WTC11 (cell line): ENCODE data around the gene C9orf153. TPM values are rescaled to one million over a fixed set of nuclear protein-coding genes. Genes with fewer than 3 reads are reported as not detected.

Experiments
- ATAC-seq: fragments of 200-7000 bp; cut with Tn5 transposase; 2 replicates; pipeline ENCODE4 v1.10.0; 2021; ENCODE audit warnings: mild to moderate bottlenecking, moderate library complexity
- CTCF ChIA-PET: fragments of 300-600 bp; sonication (Branson Sonifier 250); formaldehyde crosslinking; loops from one replicate; lab custom pipeline; 2021; ENCODE audit warnings: antibody characterized with exemption; lab: Charles Lee
- POLR2A ChIA-PET: fragments of 350-600 bp; sonication (Branson Sonifier 250); formaldehyde crosslinking; loops from one replicate; lab custom pipeline; 2021; ENCODE audit warnings: antibody characterized with exemption; lab: Charles Lee
- DNase-seq: peaks from one replicate; pipeline ENCODE4 v3.0.0; 2021; ENCODE audit warnings: low spot score
- H3K27ac Mint-ChIP-seq: 2 replicates; pipeline ENCODE4 v1.8.0; 2021; ENCODE audit warnings: mixed read lengths
- H3K27me3 Mint-ChIP-seq: 2 replicates; pipeline ENCODE4 v1.8.0; 2021; ENCODE audit warnings: low read depth, mild to moderate bottlenecking, moderate library complexity, mixed read lengths
- H3K36me3 Mint-ChIP-seq: 2 replicates; pipeline ENCODE4 v1.8.0; 2021; ENCODE audit warnings: mixed read lengths
- H3K4me1 Mint-ChIP-seq: 2 replicates; pipeline ENCODE4 v1.8.0; 2022; ENCODE audit warnings: mixed read lengths
- H3K4me3 Mint-ChIP-seq: 2 replicates; pipeline ENCODE4 v1.8.0; 2021; ENCODE audit warnings: mild to moderate bottlenecking, moderate library complexity, mixed read lengths
- H3K9me3 Mint-ChIP-seq: 2 replicates; pipeline ENCODE4 v1.8.0; 2021; ENCODE audit warnings: mixed read lengths
- EMX1 ChIP-seq: fragments of 250-450 bp; sonication (Bioruptor Pico); IDR thresholded peaks from 2 replicates; pipeline ENCODE4 v1.8.0; 2021; ENCODE audit warnings: mild to moderate bottlenecking
- GABPB1 ChIP-seq: sonication (generic); formaldehyde crosslinking; IDR thresholded peaks from 2 replicates; pipeline ENCODE4 v1.8.1; 2023; ENCODE audit warnings: mild to moderate bottlenecking, missing genetic modification reagents
- HMGXB4 ChIP-seq: sonication (generic); formaldehyde crosslinking; IDR thresholded peaks from 2 replicates; pipeline ENCODE4 v1.8.1; 2023; ENCODE audit warnings: mild to moderate bottlenecking, moderate library complexity, missing genetic modification reagents
- RELA ChIP-seq: sonication (generic); formaldehyde crosslinking; IDR thresholded peaks from 2 replicates; pipeline ENCODE4 v1.8.1; 2022; ENCODE audit warnings: missing genetic modification reagents, mild to moderate bottlenecking, borderline replicate concordance
- SMAD4 ChIP-seq: sonication (generic); formaldehyde crosslinking; IDR thresholded peaks from 2 replicates; pipeline ENCODE4 v1.8.0; 2022; ENCODE audit warnings: mild to moderate bottlenecking, missing genetic modification reagents
- TCF7 ChIP-seq: sonication (generic); formaldehyde crosslinking; IDR thresholded peaks from 2 replicates; pipeline ENCODE4 v1.8.0; 2022; ENCODE audit warnings: mild to moderate bottlenecking, low read depth, missing genetic modification reagents, moderate library complexity
- TEAD1 ChIP-seq: sonication (generic); formaldehyde crosslinking; IDR thresholded peaks from 2 replicates; pipeline ENCODE4 v1.8.0; 2022; ENCODE audit warnings: mild to moderate bottlenecking, missing genetic modification reagents
- ZBTB43 ChIP-seq: sonication (generic); formaldehyde crosslinking; IDR thresholded peaks from 2 replicates; pipeline ENCODE4 v1.8.1; 2023; ENCODE audit warnings: mild to moderate bottlenecking, missing genetic modification reagents
- ZNF263 ChIP-seq: sonication (generic); formaldehyde crosslinking; IDR thresholded peaks from 2 replicates; pipeline ENCODE4 v1.8.1; 2022; ENCODE audit warnings: low read depth, mild to moderate bottlenecking, moderate library complexity, missing genetic modification reagents
- ZNF317 ChIP-seq: sonication (generic); formaldehyde crosslinking; IDR thresholded peaks from 2 replicates; pipeline ENCODE4 v1.8.1; 2023; ENCODE audit warnings: low read depth, mild to moderate bottlenecking, moderate library complexity, missing genetic modification reagents, borderline replicate concordance
- ZNF416 ChIP-seq: fragments of 250-450 bp; sonication (Bioruptor Pico); IDR thresholded peaks from 2 replicates; pipeline ENCODE4 v1.9.0; 2021; ENCODE audit warnings: mild to moderate bottlenecking, inconsistent platforms
- ZNF423 ChIP-seq: fragments of 250-450 bp; sonication (Bioruptor Pico); IDR thresholded peaks from 2 replicates; pipeline ENCODE4 v2.1.2; 2022; ENCODE audit warnings: mild to moderate bottlenecking, moderate library complexity
- total RNA-seq: library from RNA; stranded (reverse); gene quantifications from 3 replicates; pipeline ENCODE4 v1.2.3, GENCODE V29; 2021
- TF ChIP-seq, protein P1 (sequence below): sonication (generic); formaldehyde crosslinking; IDR thresholded peaks from 2 replicates; pipeline ENCODE4 v1.8.0; 2022; ENCODE audit warnings: missing genetic modification reagents
- TF ChIP-seq, protein P2 (sequence below): sonication (generic); formaldehyde crosslinking; IDR thresholded peaks from 2 replicates; pipeline ENCODE4 v1.8.1; 2022; ENCODE audit warnings: mild to moderate bottlenecking, moderate library complexity, missing genetic modification reagents
- TF ChIP-seq, protein P3 (sequence below): sonication (generic); formaldehyde crosslinking; IDR thresholded peaks from 2 replicates; pipeline ENCODE4 v1.8.1; 2023; ENCODE audit warnings: mild to moderate bottlenecking, missing genetic modification reagents, moderate library complexity
- TF ChIP-seq, protein P4 (sequence below): sonication (generic); formaldehyde crosslinking; IDR thresholded peaks from 2 replicates; pipeline ENCODE4 v1.8.1; 2022; ENCODE audit warnings: low read depth, missing genetic modification reagents, borderline replicate concordance

The C9orf153 gene
- total RNA-seq, 1 experiment from 2014 or later = not detected

DNA sequence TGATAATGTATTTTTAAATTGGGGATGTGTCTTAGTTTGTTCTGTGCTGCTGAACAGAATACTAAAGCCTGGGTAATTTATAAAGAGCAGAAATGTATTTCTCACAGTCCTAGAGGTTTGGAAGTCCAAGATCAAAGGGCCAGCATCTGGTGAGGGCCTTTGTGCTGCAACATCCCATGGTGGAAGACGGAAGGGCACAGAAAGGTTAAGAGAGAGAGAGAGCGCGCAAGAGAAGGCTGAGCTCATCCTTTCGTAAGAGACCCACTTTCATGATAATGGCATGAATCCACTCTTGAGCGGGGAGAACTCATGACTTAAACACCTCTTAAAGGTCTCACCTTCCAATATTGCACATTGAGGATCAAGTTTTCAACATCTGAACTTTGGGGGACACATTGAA lies 81.0 kb downstream of the C9orf153 start:
- ATAC-seq = no peak
- Mint-ChIP-seq H3K36me3 (no peaks in the 10 kb centered on the region), H3K9me3 (no peaks in the 10 kb centered on the region), H3K27me3 (no peaks in the 10 kb centered on the region), H3K4me3 (no peak overlapping the region), H3K27ac (no peak overlapping the region), H3K4me1 (peaks cover 48% of the 10 kb centered on the region)
- CTCF ChIA-PET = no interaction called here
- DNase-seq = no peak
- POLR2A ChIA-PET = no interaction called here
- no peak for TF ChIP-seq ZBTB43 (CRISPR knock-in tag)
- TF ChIP-seq, protein P1, sequence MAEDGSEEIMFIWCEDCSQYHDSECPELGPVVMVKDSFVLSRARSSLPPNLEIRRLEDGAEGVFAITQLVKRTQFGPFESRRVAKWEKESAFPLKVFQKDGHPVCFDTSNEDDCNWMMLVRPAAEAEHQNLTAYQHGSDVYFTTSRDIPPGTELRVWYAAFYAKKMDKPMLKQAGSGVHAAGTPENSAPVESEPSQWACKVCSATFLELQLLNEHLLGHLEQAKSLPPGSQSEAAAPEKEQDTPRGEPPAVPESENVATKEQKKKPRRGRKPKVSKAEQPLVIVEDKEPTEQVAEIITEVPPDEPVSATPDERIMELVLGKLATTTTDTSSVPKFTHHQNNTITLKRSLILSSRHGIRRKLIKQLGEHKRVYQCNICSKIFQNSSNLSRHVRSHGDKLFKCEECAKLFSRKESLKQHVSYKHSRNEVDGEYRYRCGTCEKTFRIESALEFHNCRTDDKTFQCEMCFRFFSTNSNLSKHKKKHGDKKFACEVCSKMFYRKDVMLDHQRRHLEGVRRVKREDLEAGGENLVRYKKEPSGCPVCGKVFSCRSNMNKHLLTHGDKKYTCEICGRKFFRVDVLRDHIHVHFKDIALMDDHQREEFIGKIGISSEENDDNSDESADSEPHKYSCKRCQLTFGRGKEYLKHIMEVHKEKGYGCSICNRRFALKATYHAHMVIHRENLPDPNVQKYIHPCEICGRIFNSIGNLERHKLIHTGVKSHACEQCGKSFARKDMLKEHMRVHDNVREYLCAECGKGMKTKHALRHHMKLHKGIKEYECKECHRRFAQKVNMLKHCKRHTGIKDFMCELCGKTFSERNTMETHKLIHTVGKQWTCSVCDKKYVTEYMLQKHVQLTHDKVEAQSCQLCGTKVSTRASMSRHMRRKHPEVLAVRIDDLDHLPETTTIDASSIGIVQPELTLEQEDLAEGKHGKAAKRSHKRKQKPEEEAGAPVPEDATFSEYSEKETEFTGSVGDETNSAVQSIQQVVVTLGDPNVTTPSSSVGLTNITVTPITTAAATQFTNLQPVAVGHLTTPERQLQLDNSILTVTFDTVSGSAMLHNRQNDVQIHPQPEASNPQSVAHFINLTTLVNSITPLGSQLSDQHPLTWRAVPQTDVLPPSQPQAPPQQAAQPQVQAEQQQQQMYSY = no peak
- TF ChIP-seq HMGXB4 (CRISPR knock-in tag) = no peak
- no peak for TF ChIP-seq EMX1 (CRISPR knock-in tag)
- TF ChIP-seq SMAD4 (CRISPR knock-in tag) = no peak
- TF ChIP-seq TCF7 (CRISPR knock-in tag) = no peak
- no peak for TF ChIP-seq ZNF263
- TF ChIP-seq, protein P2, sequence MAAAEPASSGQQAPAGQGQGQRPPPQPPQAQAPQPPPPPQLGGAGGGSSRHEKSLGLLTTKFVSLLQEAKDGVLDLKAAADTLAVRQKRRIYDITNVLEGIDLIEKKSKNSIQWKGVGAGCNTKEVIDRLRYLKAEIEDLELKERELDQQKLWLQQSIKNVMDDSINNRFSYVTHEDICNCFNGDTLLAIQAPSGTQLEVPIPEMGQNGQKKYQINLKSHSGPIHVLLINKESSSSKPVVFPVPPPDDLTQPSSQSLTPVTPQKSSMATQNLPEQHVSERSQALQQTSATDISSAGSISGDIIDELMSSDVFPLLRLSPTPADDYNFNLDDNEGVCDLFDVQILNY (CRISPR knock-in tag) = no peak
- TF ChIP-seq, protein P3, sequence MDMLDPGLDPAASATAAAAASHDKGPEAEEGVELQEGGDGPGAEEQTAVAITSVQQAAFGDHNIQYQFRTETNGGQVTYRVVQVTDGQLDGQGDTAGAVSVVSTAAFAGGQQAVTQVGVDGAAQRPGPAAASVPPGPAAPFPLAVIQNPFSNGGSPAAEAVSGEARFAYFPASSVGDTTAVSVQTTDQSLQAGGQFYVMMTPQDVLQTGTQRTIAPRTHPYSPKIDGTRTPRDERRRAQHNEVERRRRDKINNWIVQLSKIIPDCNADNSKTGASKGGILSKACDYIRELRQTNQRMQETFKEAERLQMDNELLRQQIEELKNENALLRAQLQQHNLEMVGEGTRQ (CRISPR knock-in tag) = no peak
- TF ChIP-seq ZNF416 (CRISPR knock-in tag) = no peak
- no peak for TF ChIP-seq TEAD1 (CRISPR knock-in tag)
- no peak for TF ChIP-seq ZNF423 (CRISPR knock-in tag)

GRCh38 chr9:86177995-86178394 lies 81.5 kb downstream of the C9orf153 start:
- TF ChIP-seq RELA = no peak
- no peak for TF ChIP-seq ZNF317 (CRISPR knock-in tag)
- TF ChIP-seq, protein P4, sequence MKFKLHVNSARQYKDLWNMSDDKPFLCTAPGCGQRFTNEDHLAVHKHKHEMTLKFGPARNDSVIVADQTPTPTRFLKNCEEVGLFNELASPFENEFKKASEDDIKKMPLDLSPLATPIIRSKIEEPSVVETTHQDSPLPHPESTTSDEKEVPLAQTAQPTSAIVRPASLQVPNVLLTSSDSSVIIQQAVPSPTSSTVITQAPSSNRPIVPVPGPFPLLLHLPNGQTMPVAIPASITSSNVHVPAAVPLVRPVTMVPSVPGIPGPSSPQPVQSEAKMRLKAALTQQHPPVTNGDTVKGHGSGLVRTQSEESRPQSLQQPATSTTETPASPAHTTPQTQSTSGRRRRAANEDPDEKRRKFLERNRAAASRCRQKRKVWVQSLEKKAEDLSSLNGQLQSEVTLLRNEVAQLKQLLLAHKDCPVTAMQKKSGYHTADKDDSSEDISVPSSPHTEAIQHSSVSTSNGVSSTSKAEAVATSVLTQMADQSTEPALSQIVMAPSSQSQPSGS = no peak
- TF ChIP-seq GABPB1 = no peak
- TF ChIP-seq, all 79 proteins: peak for 0

More at GRCh38 chr9:86177995-86178394, 81.5 kb downstream of the C9orf153 start:
- ATAC-seq (no peak), DNase-seq (no peak)
- Mint-ChIP-seq H3K9me3 (no peaks in the 10 kb centered on the region), H3K36me3 (no peaks in the 10 kb centered on the region), H3K4me3 (no peak overlapping the region), H3K27ac (no peak overlapping the region), H3K27me3 (no peaks in the 10 kb centered on the region), H3K4me1 (peaks cover 45% of the 10 kb centered on the region)
- CTCF ChIA-PET = interaction anchor here (2.4 kb wide), 1 partner anchor 24 kb away, joined by 10 read pairs; no protein-coding TSS in a partner anchor
- POLR2A ChIA-PET = no interaction called here
